Measurements from ENCODE around the gene ARMC9. TPM values are rescaled to one million over a fixed set of nuclear protein-coding genes. Genes with fewer than 3 reads are reported as not detected.

The ARMC9 gene
- total RNA-seq, 1 experiment from 2014 or later: 16.4 TPM

DNA sequence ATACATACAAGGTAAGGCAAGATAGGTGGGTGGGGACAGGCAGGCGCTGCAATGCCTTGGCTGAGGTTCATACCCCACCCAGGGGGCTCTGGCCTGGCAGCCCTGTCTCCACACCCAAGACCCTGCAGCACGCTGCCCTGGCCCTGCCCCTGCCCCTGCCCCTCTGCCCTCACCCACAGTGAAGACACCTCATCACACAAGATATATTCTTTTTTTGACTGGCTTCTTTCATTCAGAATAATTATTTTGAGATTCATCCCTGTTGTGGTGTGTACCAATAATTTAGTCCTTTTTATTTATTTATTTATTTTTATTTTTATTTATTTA is 185.6 kb downstream of the ARMC9 start:
- RAD21 ChIA-PET (ENCODE audit: low non-redundant PET in 1 of 2, low total read pairs in 2 of 2, uncharacterized antibody in 2 of 2, unreplicated experiment in 2 of 2): no interaction called here

DNA sequence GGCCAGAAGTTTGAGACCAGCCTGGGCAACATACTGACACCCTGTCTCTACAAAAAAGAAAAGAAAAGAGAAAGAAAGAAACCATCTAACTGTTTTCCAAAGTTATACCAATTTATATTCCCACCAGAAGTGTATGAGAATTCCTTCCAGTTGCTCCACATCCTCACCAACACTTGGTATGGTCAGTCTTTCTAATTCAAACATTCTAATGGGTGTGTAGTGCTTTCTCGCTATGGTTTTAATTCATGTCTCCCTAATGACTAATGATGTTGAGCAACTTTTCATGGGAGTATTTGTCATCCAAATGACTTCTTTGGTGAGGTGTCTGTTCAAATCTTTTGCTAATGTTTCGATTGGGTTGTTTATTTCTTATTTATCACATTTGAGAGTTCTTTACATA is 186.5 kb downstream of the ARMC9 start:
- ChIA-PET CTCF (no interaction called here), POLR2A (no interaction called here), RAD21 (ENCODE audit: low non-redundant PET in 1 of 2, low total read pairs in 2 of 2, uncharacterized antibody in 2 of 2, unreplicated experiment in 2 of 2) (no interaction called here)
- Histone ChIP-seq H3K9ac (ENCODE audit: low read length) (no peak overlapping the region), H3K27ac (ENCODE audit: low read depth, low read length) (no peak overlapping the region), H3K27me3 (ENCODE audit: insufficient read depth, low read length) (no peaks in the 10 kb centered on the region), H3K4me2 (ENCODE audit: low read length) (no peak overlapping the region), H3K36me3 (ENCODE audit: control insufficient read depth in 1 of 2, insufficient read depth in 2 of 2, low read length in 2 of 2) (no peaks in the 10 kb centered on the region; a peak in 1 of 4 replicates), H3K9me2 (ENCODE audit: insufficient read depth) (no peaks in the 10 kb centered on the region), H4K20me1 (ENCODE audit: insufficient read depth) (no peaks in the 10 kb centered on the region), H3K9me3 (ENCODE audit: control insufficient read depth in 1 of 2, insufficient read depth in 1 of 2, low read depth in 1 of 2, low read length in 2 of 2) (no peaks in the 10 kb centered on the region; a peak in 1 of 4 replicates), H3K4me1 (ENCODE audit: control insufficient read depth in 1 of 2, insufficient read depth in 2 of 2, low read length in 2 of 2) (peaks cover 0 to 6% of the 10 kb centered on the region in 2 experiments; a peak in 1 of 4 replicates), H3K79me2 (ENCODE audit: insufficient read depth, low read length) (no peaks in the 10 kb centered on the region), H3K4me3 (replicated peaks in 1 of 2; ENCODE audit: low read depth in 1 of 2, low read length in 2 of 2) (no peak overlapping the region), H2AFZ (ENCODE audit: low read depth, low read length, poor library complexity, severe bottlenecking) (no peak overlapping the region)
- no peak for DNase-seq (ENCODE audit: low read depth, low spot score)
- intact Hi-C loops (cut with micrococcal nuclease): no loop called here
- no TSS peak for BruUV-seq (replicated peaks)
- TF ChIP-seq JUND (IDR thresholded peaks at IDR 0.05) (no peak), EZH2 (IDR thresholded peaks at IDR 0.05) (no peak), EZH2phosphoT487 (IDR thresholded peaks at IDR 0.05; ENCODE audit: borderline replicate concordance) (no peak), SRF (IDR thresholded peaks at IDR 0.05; ENCODE audit: low read depth) (no peak), POLR2A (IDR thresholded peaks at IDR 0.05; ENCODE audit: borderline replicate concordance, extremely low read depth, insufficient read depth, insufficient read length) (no peak), EGR1 (IDR thresholded peaks at IDR 0.05; ENCODE audit: low read depth) (no peak), CEBPB (IDR thresholded peaks at IDR 0.05; ENCODE audit: low read depth) (no peak), CBX3 (IDR thresholded peaks at IDR 0.05; ENCODE audit: low read depth) (no peak; the same call in 1 of the 2 replicates)
- TF ChIP-seq, protein P1, sequence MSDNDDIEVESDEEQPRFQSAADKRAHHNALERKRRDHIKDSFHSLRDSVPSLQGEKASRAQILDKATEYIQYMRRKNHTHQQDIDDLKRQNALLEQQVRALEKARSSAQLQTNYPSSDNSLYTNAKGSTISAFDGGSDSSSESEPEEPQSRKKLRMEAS (IDR thresholded peaks at IDR 0.05): no peak
- TF ChIP-seq, protein P2, sequence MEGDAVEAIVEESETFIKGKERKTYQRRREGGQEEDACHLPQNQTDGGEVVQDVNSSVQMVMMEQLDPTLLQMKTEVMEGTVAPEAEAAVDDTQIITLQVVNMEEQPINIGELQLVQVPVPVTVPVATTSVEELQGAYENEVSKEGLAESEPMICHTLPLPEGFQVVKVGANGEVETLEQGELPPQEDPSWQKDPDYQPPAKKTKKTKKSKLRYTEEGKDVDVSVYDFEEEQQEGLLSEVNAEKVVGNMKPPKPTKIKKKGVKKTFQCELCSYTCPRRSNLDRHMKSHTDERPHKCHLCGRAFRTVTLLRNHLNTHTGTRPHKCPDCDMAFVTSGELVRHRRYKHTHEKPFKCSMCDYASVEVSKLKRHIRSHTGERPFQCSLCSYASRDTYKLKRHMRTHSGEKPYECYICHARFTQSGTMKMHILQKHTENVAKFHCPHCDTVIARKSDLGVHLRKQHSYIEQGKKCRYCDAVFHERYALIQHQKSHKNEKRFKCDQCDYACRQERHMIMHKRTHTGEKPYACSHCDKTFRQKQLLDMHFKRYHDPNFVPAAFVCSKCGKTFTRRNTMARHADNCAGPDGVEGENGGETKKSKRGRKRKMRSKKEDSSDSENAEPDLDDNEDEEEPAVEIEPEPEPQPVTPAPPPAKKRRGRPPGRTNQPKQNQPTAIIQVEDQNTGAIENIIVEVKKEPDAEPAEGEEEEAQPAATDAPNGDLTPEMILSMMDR (IDR thresholded peaks at IDR 0.05 in 2 of 3, conservative IDR thresholded peaks at IDR 0.05 in 1 of 3; ENCODE audit: borderline replicate concordance in 1 of 3, insufficient read depth in 1 of 3, low read depth in 2 of 3, low read length in 2 of 3): no peak
- no peak for ATAC-seq

More for the DNA sequence above, 185.6 kb downstream of the ARMC9 start:
- H3K27me3 ChIP-seq (ENCODE audit: insufficient read depth, low read length): no peaks in the 10 kb centered on the region
- ChIA-PET CTCF (no interaction called here), POLR2A (no interaction called here)
- no peak overlapping the region for H3K4me2 ChIP-seq (ENCODE audit: low read length)
- no peaks in the 10 kb centered on the region; a peak in 1 of 4 replicates for H3K36me3 ChIP-seq (ENCODE audit: control insufficient read depth in 1 of 2, insufficient read depth in 2 of 2, low read length in 2 of 2)
- no peaks in the 10 kb centered on the region; a peak in 1 of 4 replicates for H3K9me3 ChIP-seq (ENCODE audit: control insufficient read depth in 1 of 2, insufficient read depth in 1 of 2, low read depth in 1 of 2, low read length in 2 of 2)
- intact Hi-C loops (cut with micrococcal nuclease): no loop called here
- BruUV-seq (replicated peaks): no TSS peak
- DNase-seq (ENCODE audit: low read depth, low spot score): no peak
- no peak for ATAC-seq
- H3K79me2 ChIP-seq (ENCODE audit: insufficient read depth, low read length): no peaks in the 10 kb centered on the region
- peaks cover 0 to 11% of the 10 kb centered on the region in 2 experiments; a peak in 1 of 4 replicates for H3K4me1 ChIP-seq (ENCODE audit: control insufficient read depth in 1 of 2, insufficient read depth in 2 of 2, low read length in 2 of 2)
- no peak for TF ChIP-seq EZH2 (IDR thresholded peaks at IDR 0.05)
- TF ChIP-seq JUND (IDR thresholded peaks at IDR 0.05): no peak
- no peak for TF ChIP-seq POLR2A (IDR thresholded peaks at IDR 0.05; ENCODE audit: borderline replicate concordance, extremely low read depth, insufficient read depth, insufficient read length)
- H2AFZ ChIP-seq (ENCODE audit: low read depth, low read length, poor library complexity, severe bottlenecking): no peak overlapping the region
- H3K27ac ChIP-seq (ENCODE audit: low read depth, low read length): no peak overlapping the region
- H3K4me3 ChIP-seq (replicated peaks in 1 of 2; ENCODE audit: low read depth in 1 of 2, low read length in 2 of 2): no peak overlapping the region
- H3K9me2 ChIP-seq (ENCODE audit: insufficient read depth): no peaks in the 10 kb centered on the region
- no peaks in the 10 kb centered on the region for H4K20me1 ChIP-seq (ENCODE audit: insufficient read depth)
- H3K9ac ChIP-seq (ENCODE audit: low read length): no peak overlapping the region
